ENCODE data around the gene KLC1.

DNA sequence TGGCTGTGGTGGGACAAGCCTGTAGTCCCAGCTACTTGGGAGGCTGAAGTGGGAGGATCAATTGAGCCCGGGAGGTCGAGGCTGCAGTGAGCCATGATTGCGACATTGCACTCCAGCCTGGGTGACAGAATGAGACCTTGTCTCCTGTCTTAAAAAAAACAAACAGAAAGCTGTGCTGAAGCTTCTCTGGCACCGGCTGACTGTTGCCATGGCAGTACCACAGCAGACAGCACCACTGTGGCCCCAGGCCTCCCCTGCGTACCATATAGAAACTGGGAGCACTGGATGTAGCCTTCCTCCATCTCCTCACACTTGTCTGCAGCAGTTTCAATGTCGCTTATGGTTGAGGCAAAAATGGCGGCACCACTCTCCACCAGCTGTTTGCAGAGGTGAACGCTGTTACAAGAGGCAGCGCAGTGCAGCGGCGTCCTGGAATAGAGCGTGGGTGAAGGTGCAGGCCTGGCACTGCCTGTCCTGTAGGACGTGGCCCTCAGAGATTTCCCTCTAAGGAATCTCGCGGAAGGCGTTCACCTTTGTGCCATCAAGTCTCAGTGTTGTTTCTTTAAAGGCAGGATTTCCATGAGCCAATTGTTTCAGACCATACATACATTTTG, 108.5 kb downstream of the KLC1 start:
- TF ChIP-seq EP300 (IDR thresholded peaks at IDR 0.05) (no peak), POLR2A (IDR thresholded peaks at IDR 0.05; ENCODE audit: low read length) (no peak), HOXA7 (CRISPR knock-in tag; IDR thresholded peaks at IDR 0.05) (no peak), RNF2 (IDR thresholded peaks at IDR 0.05; ENCODE audit: borderline replicate concordance, low read depth) (no peak), CEBPB (IDR thresholded peaks at IDR 0.05) (peak in 1 of 2 experiments; percentile 60; a peak in 2 of 4 replicates), MAX (IDR thresholded peaks at IDR 0.05) (no peak), ESRRA (IDR thresholded peaks at IDR 0.05; ENCODE audit: borderline replicate concordance, low read length) (no peak), CBX8 (IDR thresholded peaks at IDR 0.05) (no peak)
- TF ChIP-seq, protein P1, sequence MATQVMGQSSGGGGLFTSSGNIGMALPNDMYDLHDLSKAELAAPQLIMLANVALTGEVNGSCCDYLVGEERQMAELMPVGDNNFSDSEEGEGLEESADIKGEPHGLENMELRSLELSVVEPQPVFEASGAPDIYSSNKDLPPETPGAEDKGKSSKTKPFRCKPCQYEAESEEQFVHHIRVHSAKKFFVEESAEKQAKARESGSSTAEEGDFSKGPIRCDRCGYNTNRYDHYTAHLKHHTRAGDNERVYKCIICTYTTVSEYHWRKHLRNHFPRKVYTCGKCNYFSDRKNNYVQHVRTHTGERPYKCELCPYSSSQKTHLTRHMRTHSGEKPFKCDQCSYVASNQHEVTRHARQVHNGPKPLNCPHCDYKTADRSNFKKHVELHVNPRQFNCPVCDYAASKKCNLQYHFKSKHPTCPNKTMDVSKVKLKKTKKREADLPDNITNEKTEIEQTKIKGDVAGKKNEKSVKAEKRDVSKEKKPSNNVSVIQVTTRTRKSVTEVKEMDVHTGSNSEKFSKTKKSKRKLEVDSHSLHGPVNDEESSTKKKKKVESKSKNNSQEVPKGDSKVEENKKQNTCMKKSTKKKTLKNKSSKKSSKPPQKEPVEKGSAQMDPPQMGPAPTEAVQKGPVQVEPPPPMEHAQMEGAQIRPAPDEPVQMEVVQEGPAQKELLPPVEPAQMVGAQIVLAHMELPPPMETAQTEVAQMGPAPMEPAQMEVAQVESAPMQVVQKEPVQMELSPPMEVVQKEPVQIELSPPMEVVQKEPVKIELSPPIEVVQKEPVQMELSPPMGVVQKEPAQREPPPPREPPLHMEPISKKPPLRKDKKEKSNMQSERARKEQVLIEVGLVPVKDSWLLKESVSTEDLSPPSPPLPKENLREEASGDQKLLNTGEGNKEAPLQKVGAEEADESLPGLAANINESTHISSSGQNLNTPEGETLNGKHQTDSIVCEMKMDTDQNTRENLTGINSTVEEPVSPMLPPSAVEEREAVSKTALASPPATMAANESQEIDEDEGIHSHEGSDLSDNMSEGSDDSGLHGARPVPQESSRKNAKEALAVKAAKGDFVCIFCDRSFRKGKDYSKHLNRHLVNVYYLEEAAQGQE (IDR thresholded peaks at IDR 0.05) = no peak
- TF ChIP-seq, protein P2, sequence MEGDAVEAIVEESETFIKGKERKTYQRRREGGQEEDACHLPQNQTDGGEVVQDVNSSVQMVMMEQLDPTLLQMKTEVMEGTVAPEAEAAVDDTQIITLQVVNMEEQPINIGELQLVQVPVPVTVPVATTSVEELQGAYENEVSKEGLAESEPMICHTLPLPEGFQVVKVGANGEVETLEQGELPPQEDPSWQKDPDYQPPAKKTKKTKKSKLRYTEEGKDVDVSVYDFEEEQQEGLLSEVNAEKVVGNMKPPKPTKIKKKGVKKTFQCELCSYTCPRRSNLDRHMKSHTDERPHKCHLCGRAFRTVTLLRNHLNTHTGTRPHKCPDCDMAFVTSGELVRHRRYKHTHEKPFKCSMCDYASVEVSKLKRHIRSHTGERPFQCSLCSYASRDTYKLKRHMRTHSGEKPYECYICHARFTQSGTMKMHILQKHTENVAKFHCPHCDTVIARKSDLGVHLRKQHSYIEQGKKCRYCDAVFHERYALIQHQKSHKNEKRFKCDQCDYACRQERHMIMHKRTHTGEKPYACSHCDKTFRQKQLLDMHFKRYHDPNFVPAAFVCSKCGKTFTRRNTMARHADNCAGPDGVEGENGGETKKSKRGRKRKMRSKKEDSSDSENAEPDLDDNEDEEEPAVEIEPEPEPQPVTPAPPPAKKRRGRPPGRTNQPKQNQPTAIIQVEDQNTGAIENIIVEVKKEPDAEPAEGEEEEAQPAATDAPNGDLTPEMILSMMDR (IDR thresholded peaks at IDR 0.05) = no peak

Data from A549 (cell line).